ENCODE results near the gene BLZF1.

- TF ChIP-seq CTCF (IDR thresholded peaks at IDR 0.05 in 2 of 3, conservative IDR thresholded peaks at IDR 0.05 in 1 of 3; ENCODE audit: control insufficient read depth in 2 of 3, extremely low read depth in 1 of 3, insufficient read depth in 1 of 3, low read depth in 3 of 3, low read length in 3 of 3) (no peak), CEBPB (IDR thresholded peaks at IDR 0.05; ENCODE audit: borderline replicate concordance in 1 of 2, low read depth in 2 of 2, low read length in 2 of 2) (no peak), TBL1XR1 (IDR thresholded peaks at IDR 0.05; ENCODE audit: low read depth, low read length) (no peak), NFIC (IDR thresholded peaks at IDR 0.05; ENCODE audit: low read depth, low read length) (no peak), SMARCA5 (IDR thresholded peaks at IDR 0.05) (no peak), REST (IDR thresholded peaks at IDR 0.05; ENCODE audit: low read depth, low read length) (no peak), EP300 (IDR thresholded peaks at IDR 0.05; ENCODE audit: borderline replicate concordance in 1 of 2, control insufficient read depth in 1 of 2, low read depth in 2 of 2, low read length in 2 of 2) (no peak), EZH2 (IDR thresholded peaks at IDR 0.05; ENCODE audit: borderline replicate concordance, control insufficient read depth, low read depth, low read length) (no peak)
Observed at GRCh38 chr1:169383449-169383848, 15.5 kb downstream of the BLZF1 start.

Data from GM12878 (cell line).